Gastroesophageal sphincter (tissue), 3 donors: ENCODE data around the gene RNLS.

Experiments used
- POLR2A ChIP-seq, 2 donors: fragments of 450-650 bp; IDR thresholded peaks; one replicate each; pipeline ENCODE4 v1.6.1; 2017; ENCODE audit warnings: antibody characterized with exemption in 2 of 2, mild to moderate bottlenecking in 2 of 2, moderate library complexity in 1 of 2
- TF ChIP-seq, protein P1 (sequence below), 4 experiments: fragments of 200-600 bp in 2 of 4; fragments of 450-650 bp in 2 of 4; sonication (generic) in 1 of 4; IDR thresholded peaks; one replicate each; pipeline ENCODE4 v1.5.1; 2017 to 2019; ENCODE audit warnings: antibody characterized with exemption in 4 of 4, mild to moderate bottlenecking in 2 of 4, moderate library complexity in 2 of 4

DNA sequence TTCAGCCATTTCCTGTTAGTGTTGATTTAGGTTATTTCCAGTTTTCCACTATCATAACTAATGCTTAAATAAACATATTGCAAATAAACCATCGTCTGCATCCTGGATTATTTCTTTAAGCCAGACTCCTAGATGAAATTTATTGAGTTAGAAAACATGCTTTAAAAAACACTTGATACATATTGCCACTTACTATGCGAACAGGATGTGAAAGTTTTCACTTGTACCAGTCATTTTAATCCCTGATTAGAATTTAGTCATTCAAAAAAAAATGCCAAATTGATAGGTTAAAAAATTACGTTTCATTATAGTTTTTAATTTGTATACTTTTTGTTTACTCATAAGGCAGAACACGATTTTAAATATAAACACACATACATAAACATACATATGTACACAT lies 309.6 kb downstream of the RNLS start:
- TF ChIP-seq, protein P1, sequence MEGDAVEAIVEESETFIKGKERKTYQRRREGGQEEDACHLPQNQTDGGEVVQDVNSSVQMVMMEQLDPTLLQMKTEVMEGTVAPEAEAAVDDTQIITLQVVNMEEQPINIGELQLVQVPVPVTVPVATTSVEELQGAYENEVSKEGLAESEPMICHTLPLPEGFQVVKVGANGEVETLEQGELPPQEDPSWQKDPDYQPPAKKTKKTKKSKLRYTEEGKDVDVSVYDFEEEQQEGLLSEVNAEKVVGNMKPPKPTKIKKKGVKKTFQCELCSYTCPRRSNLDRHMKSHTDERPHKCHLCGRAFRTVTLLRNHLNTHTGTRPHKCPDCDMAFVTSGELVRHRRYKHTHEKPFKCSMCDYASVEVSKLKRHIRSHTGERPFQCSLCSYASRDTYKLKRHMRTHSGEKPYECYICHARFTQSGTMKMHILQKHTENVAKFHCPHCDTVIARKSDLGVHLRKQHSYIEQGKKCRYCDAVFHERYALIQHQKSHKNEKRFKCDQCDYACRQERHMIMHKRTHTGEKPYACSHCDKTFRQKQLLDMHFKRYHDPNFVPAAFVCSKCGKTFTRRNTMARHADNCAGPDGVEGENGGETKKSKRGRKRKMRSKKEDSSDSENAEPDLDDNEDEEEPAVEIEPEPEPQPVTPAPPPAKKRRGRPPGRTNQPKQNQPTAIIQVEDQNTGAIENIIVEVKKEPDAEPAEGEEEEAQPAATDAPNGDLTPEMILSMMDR (IDR thresholded peaks at IDR 0.05): no peak
- TF ChIP-seq POLR2A (IDR thresholded peaks at IDR 0.05): no peak
